Cardiac fibroblast (primary cell): ENCODE results near the gene MMP20.

Source experiments
- DNase-seq, 2 donors: peaks; one replicate each; pipeline versions ENCODE4 v3.0.0 to v3.0.0-alpha.2; 2010; ENCODE audit warnings: low read depth in 2 of 2
- H3K4me3 ChIP-seq, 2 donors: replicated peaks in 1 of 2; 1 replicate in 1 of 2; 2 replicates in 1 of 2; pipeline ENCODE4 v1.5.1; 2011; ENCODE audit warnings: low read depth in 2 of 2, low read length in 2 of 2, mild to moderate bottlenecking in 2 of 2, moderate library complexity in 1 of 2
- TF ChIP-seq, protein P1 (sequence below): IDR thresholded peaks from one replicate; pipeline ENCODE4 v1.5.1; 2011; ENCODE audit warnings: low read depth, mild to moderate bottlenecking, low read length, inconsistent platforms

The MMP20 gene

DNA sequence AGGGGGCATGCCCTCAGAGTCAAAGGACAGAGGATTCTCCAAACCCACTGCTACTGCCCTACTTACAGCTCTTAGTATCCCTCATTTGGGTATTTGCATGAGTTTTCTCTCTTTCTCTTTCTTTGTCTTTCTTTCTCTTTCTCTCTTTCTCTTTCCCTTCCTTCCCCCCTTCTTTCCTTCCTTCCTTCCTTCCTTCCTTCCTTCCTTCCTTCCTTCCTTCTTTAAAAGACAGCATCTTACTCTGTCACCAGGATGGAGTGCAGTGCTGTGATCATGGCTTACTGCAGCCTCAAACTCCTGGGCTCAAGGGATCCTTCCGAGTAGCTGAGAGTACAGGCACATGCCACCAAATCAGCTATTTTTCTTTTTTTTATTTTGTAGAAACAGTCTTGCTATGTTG is 80.5 kb downstream of the MMP20 start:
- TF ChIP-seq, protein P1, sequence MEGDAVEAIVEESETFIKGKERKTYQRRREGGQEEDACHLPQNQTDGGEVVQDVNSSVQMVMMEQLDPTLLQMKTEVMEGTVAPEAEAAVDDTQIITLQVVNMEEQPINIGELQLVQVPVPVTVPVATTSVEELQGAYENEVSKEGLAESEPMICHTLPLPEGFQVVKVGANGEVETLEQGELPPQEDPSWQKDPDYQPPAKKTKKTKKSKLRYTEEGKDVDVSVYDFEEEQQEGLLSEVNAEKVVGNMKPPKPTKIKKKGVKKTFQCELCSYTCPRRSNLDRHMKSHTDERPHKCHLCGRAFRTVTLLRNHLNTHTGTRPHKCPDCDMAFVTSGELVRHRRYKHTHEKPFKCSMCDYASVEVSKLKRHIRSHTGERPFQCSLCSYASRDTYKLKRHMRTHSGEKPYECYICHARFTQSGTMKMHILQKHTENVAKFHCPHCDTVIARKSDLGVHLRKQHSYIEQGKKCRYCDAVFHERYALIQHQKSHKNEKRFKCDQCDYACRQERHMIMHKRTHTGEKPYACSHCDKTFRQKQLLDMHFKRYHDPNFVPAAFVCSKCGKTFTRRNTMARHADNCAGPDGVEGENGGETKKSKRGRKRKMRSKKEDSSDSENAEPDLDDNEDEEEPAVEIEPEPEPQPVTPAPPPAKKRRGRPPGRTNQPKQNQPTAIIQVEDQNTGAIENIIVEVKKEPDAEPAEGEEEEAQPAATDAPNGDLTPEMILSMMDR = no peak
- H3K4me3 ChIP-seq = no peak overlapping the region
- DNase-seq = no peak

GRCh38 chr11:102539567-102539966 is 85.6 kb downstream of the MMP20 start:
- DNase-seq = no peak
- no peak overlapping the region for H3K4me3 ChIP-seq
- TF ChIP-seq, protein P1 = no peak

GRCh38 chr11:102538932-102539331 is 86.2 kb downstream of the MMP20 start:
- TF ChIP-seq, protein P1 = no peak
- no peak for DNase-seq
- H3K4me3 ChIP-seq = no peak overlapping the region

DNA sequence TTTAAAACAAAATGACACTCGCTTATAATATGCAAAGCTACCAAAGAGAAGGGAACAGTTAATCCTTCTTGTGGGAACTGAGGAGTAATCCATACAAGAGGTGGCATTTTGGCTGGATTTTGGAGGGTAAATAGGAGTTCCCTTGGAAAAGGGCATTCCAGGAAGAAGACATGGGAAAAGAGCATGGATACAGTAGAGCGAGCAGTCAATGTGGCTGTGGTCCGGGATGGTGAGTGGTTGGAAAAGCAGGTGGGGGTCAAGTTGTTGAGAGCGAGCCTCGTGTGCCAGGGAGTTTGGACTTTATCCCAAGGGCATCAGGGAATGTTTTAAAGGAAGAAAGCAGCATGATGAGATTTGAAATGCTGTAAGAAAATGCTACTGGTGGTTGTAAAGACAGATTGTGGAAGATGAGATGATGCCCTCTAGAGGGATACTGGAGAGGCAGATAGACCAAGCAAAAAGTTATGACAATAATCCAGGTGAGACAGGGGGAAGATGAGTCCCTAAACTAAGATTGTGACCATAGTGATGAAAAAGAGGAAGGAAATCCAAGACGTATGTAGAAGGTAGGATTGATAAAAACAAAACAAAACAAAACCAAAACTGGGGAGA is 90.8 kb downstream of the MMP20 start:
- TF ChIP-seq, protein P1 = peak; percentile 20
- DNase-seq = no peak
- no peak overlapping the region for H3K4me3 ChIP-seq

DNA sequence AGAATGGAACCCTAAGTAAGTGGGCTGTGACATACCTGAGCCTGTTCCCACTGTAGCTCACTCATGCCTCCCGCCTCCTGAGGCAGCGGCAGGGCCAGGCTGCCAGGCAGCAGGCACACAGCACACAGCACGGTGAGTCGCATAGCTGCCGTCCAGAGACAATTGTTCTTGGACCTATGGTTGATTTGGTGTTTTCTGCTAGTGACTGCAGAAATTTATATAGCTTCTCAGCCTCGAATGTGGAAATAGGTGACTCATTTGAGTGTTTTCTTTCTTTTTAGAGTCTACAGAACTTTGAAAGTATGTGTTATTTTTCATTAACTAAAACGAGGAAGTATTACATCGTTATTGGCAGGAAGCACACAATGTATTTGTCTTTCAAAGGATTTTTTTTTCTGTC is 94.6 kb downstream of the MMP20 start, which contains the start of gene MMP7:
MMP7 (minus strand) TSS at position 190 of the 400 bp plus-strand sequence; CDS start at position 143, 47 bp downstream.
- TF ChIP-seq, protein P1 = no peak
- H3K4me3 ChIP-seq = no peak within 1 kb of the TSS
- peak; percentile 15 to 62 for DNase-seq

GRCh38 chr11:102528618-102529017 is 96.5 kb downstream of the MMP20 start:
- H3K4me3 ChIP-seq = no peak overlapping the region
- peak in 1 of 2 donors; percentile 27 for DNase-seq
- TF ChIP-seq, protein P1 = no peak

DNA sequence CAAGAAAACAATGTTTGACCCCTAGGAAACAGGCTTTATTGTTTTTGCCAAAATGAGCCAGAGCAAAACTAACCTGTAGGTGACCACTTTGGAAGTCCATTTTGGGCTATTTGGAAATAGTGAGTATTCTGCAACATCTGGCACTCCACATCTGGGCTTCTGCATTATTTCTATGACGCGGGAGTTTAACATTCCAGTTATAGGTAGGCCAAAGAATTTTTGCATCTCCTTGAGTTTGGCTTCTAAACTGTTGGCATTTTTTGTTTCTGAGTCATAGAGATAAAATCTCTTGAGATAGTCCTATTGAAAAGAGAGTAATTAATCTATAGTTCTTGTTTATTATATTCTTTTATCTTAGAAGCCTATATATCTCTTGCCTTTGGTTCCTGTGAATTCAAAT is 97.4 kb downstream of the MMP20 start:
- DNase-seq = peak in 1 of 2 donors; percentile 44
- TF ChIP-seq, protein P1 = no peak

More for the DNA sequence above, 97.4 kb downstream of the MMP20 start:
- no peak overlapping the region for H3K4me3 ChIP-seq
